GM12892 (cell line): ENCODE measurements around the gene PGLYRP4. TPM values are rescaled to one million over a fixed set of nuclear protein-coding genes. Genes with fewer than 3 reads are reported as not detected.

Source experiments
- DNase-seq: peaks from one replicate; pipeline ENCODE4 v3.0.0; 2011; ENCODE audit not compliant: insufficient read length
- FAIRE-seq: peaks from 2 replicates; lab custom pipeline; 2011; peaks lifted over from hg19 to GRCh38; lab: Jason Lieb, UNC
- POLR2A ChIP-seq: IDR thresholded peaks from 2 replicates; pipeline ENCODE4 v1.6.1; 2011; ENCODE audit warnings: low read depth, low read length, control low read depth
- POLR2AphosphoS5 ChIP-seq: IDR thresholded peaks from 2 replicates; pipeline ENCODE4 v1.6.1; 2011; ENCODE audit warnings: low read depth, low read length, control low read depth
- TAF1 ChIP-seq: IDR thresholded peaks from 2 replicates; pipeline ENCODE4 v1.6.1; 2011; ENCODE audit warnings: low read depth, mild to moderate bottlenecking, control low read depth, low read length, borderline replicate concordance
- polyA plus RNA-seq: library from polyadenylated mRNA; unstranded; fragments of >200 nt; gene quantifications from one replicate; pipeline ENCODE4 v1.2.1, GENCODE V29; 2012; ENCODE audit warnings: missing spikeins, inconsistent platforms; ENCODE audit not compliant: missing spikeins

Gene PGLYRP4, protein sequence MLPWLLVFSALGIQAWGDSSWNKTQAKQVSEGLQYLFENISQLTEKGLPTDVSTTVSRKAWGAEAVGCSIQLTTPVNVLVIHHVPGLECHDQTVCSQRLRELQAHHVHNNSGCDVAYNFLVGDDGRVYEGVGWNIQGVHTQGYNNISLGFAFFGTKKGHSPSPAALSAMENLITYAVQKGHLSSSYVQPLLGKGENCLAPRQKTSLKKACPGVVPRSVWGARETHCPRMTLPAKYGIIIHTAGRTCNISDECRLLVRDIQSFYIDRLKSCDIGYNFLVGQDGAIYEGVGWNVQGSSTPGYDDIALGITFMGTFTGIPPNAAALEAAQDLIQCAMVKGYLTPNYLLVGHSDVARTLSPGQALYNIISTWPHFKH
- 2.6 TPM for polyA plus RNA-seq

DNA sequence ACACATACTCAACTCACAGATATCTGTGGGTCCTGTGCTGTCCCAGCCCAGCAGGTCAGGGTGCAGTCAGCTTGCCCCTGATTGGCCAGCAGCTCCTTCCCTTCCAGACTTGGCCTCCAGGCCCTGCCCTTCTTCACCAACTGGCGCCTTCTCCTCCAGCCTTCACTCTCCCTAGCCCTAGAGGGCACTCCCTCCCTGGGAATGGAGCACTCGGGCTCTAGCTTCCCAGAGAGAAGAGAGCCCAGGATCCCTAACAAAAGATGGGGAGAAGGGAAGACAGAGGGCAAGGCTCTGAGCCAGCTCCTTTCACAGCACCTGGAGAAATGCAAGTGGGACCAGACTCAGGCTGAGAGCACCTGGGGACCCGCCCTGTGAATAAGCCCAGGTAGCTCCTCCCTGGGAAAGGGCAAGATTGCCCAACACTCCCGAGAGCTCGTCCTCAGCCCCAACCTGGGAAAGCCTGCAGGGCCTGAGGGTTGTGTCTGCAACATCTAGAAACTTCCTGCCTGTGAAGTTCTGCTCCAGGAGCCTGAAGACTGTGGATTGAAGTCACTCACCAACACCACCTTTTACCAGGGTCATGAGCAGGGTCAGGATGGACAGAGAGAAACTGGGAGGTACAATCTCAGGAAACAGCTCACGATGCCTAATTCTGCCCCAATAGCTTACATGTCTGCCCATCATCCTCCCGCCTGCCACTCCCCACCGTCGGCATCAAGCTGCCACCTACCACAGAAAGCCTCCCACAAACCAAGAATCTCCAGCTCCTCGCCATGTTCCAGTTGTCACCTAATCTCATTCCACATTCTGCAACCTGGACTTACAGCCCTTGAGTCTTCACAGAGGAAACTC lies at the start of gene PGLYRP4:
Gene PGLYRP4, minus strand, starts transcription at position 331 of the 852 bp plus-strand sequence. CDS start 909 bp downstream, outside the sequence.
- TF ChIP-seq POLR2AphosphoS5 (no peak), POLR2A (no peak), TAF1 (no peak)
- no peak for FAIRE-seq
- DNase-seq = no peak

DNA sequence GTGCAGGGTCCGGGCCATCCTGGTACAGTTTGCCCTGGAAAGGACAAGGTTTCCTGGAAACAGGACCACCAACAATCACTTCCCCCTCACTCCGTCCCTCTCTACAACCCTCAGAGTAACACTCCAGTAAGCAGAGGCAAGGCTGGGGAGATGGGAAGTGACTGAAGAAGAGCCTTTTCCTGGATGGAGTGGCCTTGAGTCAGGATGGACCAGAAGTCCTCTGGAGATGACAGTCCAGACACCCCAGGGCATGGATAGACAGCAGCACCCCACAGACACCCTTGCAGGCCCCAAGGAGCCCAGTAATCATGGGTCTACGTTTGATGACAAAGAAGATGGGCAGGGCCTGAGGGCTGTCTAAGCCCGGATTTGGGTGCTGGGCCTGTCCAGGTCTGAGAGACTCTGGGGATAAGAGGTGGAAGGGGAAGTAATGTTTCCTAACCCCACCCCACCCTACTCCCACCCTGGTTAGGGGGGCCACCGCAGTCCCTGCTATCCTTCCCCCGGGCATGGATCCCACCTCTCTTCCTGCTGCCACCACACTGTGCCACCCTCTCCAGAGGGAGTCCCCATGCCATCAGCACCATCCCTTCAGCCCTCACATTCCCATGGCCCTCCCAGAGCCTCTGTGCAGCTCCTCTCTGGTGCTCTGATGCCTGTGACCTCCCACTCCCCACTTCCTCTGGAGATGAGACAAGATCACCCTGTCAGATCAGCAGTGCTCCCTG lies 49.4 kb upstream of the PGLYRP4 start:
- DNase-seq (no peak), FAIRE-seq (no peak)
- TF ChIP-seq POLR2A (no peak), TAF1 (no peak), POLR2AphosphoS5 (no peak)

DNA sequence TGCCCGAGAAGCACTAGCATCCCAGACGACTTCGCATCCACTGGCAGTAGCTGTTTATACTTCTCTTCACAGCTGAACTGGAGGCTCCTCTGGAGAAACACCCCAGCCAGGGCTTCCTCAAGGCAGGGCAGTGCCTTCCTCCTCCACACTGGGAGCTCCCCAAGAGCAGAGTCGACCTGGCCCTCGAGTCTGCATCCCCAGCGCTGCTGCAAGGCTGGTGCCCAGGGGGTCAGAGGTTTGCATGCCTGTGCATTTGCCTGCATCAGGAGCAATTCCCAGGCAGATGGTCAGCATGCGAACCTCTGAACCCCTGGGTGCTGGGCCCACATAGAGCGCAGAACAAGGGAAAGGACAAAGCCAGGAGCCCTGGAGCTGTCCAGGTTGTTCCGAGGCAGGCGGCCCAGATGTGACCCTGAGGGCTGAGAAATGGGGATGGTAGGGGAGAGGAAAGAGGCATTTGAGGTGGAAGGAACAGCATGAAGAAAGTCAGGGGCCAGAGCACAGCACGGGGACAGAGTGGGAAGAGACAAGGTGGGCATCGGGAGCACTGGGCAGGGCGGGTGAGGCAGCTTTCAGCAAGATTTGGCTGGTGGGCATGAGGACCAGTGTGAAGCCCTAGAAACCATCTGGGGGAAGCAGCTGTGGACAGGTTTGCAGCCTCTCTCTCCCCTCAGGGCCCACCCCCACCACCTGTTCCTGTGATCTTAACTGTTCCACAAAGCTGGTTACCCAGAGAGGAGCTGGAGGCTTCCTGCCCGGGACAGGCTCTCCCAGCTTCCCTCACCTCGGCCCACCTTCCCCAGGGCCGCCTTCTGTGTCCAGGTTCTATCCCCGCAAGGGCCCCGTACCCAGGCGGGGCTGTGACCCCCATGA lies 48.6 kb upstream of the PGLYRP4 start:
- no peak for TF ChIP-seq TAF1
- no peak for TF ChIP-seq POLR2A
- TF ChIP-seq POLR2AphosphoS5 = no peak

DNA sequence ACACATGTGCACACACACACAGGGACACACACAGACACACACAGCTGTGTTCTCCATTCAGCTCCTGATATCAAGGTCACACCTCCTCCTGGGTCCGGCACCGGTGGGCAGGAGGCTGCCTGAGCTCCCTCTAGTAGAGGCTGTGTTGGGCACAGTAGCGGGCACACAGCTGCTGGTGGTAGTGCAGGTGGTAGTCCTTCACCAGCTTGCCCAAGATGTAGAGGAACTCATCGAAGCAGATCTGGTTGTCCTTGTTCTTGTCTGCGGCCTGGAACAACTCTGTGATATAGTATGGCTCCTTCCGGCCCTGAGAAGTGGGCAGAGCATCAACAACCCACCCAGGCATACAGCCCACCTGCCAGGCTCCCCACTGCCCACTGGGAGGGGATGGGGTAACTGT lies 47.8 kb upstream of the PGLYRP4 start:
- no peak for TF ChIP-seq POLR2AphosphoS5
- TF ChIP-seq TAF1 = no peak
- no peak for TF ChIP-seq POLR2A
- FAIRE-seq (no peak), DNase-seq (no peak)

More for the DNA sequence above, 48.6 kb upstream of the PGLYRP4 start:
- FAIRE-seq (no peak), DNase-seq (no peak)

DNA sequence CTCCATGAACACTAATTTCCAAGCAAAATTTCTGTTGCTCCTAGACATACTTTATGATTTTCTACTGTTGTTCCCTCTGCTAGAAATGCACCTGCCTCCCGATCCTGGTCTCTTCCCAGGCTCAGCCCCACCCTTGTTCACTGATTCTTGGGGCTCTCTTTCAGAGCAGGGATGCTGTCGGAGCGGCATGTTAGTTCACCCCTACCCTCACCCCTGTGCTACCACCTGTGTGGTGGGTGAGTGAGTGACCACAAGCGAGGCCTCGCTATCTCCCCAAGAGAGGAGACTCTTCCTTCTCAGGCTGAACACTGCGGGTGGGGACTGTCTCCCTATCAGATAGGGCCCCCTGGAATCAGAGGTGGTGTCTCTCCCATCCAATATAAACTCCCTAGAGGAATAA lies 47.1 kb upstream of the PGLYRP4 start:
- no peak for DNase-seq
- FAIRE-seq = no peak
- TF ChIP-seq TAF1 = no peak
- no peak for TF ChIP-seq POLR2A
- no peak for TF ChIP-seq POLR2AphosphoS5

DNA sequence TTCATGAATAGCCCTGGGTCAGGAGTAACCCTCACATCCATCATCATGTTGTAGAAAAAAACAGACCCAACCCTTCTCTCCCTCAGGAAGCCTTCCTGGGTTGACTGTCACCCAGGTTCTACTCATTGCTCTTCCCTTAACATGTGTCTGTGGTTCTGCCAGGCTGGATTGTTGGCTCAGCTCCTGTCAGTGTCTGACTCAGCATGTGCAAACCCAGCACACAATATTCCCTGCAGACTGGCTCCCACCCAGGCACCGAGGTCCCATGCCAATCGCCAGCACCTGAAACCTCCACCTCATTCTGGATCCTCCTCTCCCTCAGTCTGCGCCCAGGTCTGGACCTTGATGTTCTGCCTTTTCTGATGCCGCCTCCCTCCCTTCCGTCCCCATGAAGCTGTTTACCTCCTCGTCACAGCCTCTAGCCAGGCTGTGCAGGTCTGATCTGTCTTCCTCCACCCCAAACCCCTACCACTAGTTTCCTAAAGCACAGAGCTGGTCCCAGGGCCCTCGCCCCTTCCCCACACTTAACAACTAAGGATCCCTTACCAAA lies 46.6 kb upstream of the PGLYRP4 start:
- FAIRE-seq (no peak), DNase-seq (no peak)
- no peak for TF ChIP-seq POLR2AphosphoS5

DNA sequence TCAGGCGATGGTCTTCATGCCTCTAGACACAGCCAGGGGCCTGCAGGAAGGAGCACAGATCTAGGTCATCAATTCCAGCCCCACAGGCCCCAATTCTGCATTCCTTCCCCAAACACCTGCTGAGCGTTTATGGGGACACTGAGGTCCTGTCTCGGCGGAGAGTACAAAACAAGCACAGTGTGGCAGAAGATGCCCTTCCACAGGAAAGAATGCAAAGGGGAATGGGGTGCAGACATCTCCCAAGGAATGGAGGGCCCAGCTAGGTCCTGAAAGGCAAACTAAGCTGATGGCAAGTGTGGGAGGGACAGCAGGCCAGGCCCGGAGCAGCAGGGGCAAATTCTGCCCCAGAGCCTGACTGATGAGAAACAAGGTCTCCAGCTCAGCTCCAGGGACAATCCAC lies 45.8 kb upstream of the PGLYRP4 start:
- no peak for TF ChIP-seq POLR2AphosphoS5
- TF ChIP-seq POLR2A = no peak
- no peak for TF ChIP-seq TAF1
- DNase-seq = no peak
- FAIRE-seq = no peak

DNA sequence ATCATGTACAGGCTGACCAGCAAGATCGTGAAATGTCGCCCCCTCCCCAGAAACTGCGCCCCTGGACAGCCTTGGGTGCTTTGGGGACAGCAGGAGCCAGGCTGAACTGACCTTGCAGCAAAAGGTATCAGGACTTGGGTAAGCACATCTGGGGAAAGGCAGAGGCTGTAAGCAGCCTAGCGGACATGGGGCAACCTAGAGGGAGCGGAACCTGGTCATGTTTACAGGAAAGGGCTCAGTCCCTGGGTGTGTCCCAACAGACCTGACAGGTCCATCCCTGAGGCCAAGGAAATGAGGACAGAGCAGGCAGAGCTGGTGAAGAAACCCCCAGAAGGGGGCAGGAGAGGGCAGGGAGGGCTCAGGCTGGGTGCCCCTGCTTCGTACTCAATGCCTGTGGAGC lies 45.3 kb upstream of the PGLYRP4 start:
- DNase-seq = no peak
- TF ChIP-seq POLR2A = no peak
- no peak for FAIRE-seq

DNA sequence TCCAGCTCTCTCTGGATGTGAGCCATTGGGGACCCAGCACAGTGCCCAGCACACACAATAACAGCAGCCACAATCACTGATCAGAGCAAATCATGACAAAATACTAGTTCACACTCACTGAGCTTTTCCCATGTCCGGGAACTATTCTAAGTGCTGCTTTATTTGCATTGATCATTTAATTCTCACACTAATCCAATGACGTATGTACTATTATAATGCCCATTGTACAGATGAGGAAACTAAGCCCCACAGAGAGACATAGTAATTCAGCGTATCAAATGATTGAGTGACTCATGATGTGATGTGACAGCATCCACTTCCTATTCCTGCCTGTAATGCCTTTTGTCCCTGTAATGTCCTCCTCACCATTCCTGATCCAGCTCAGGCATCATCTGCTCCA lies 44.2 kb upstream of the PGLYRP4 start:
- FAIRE-seq = no peak
- no peak for DNase-seq
- no peak for TF ChIP-seq TAF1
- no peak for TF ChIP-seq POLR2A
- no peak for TF ChIP-seq POLR2AphosphoS5

DNA sequence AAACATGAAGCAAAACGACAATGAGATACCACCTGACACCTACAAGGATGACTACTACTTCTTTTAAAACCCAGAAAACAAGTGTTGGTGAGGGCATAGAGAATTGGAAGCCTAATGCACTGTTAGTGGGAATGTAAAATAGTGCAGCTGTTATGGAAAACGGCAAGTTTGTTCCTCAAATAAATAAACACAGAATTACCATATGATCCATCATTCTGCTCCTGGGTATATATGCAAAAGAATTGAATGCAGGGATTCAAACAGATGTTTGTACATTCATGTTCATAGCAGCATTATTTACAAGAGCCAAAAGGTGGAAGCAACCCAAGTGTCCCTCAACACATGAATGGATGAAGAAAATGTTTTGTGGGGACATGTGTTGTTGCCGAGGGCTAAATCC lies 43.6 kb upstream of the PGLYRP4 start:
- no peak for FAIRE-seq
- TF ChIP-seq POLR2AphosphoS5 (no peak), TAF1 (no peak), POLR2A (no peak)
- no peak for DNase-seq
